Measurements from ENCODE around the gene ZCCHC14. TPM values are rescaled to one million over a fixed set of nuclear protein-coding genes. Genes with fewer than 3 reads are reported as not detected.

The ZCCHC14 gene
- total RNA-seq, 1 experiment from 2014 or later, result 27.7 TPM

DNA sequence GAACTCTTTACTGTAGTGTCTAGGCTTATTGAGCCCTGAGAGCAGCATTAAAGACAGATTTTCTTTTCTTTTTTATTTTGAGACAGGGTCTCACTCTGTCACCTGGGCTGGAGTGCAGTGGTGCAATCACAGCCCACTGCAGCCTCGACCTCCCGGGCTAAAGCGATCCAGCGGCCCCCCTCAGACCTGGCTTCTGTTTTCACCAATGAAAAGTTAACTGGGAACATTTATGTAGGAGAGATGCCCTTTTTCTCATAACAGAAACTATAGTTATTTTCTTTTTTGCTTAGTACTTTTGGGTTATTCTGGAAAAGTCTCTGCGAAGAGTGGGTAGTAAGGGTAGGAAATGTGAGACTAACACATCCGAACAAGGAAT is 99.2 kb downstream of the ZCCHC14 start:
- Mint-ChIP-seq H3K27me3 (ENCODE audit: low read depth) (peaks cover 2% of the 10 kb centered on the region; the same call in 1 of the 2 replicates), H3K4me1 (peaks cover 20 to 22% of the 10 kb centered on the region in 2 experiments), H3K4me3 (peak overlapping the region; percentile 79 to 88), H3K36me3 (ENCODE audit: insufficient read depth in 1 of 3, low read depth in 3 of 3) (peaks cover 0 to 10% (median 3%) of the 10 kb centered on the region in 3 experiments), H3K9me3 (no peaks in the 10 kb centered on the region; a peak in 1 of 5 replicates), H3K27ac (no peak overlapping the region)
- Histone ChIP-seq H2AK5ac (ENCODE audit: insufficient read length, low read length) (no peak overlapping the region), H3K27ac (ENCODE audit: insufficient read length, low read depth, low read length) (no peak overlapping the region), H3K27me3 (ENCODE audit: insufficient read depth, low read length) (no peaks in the 10 kb centered on the region), H4K5ac (ENCODE audit: insufficient read length, low read depth, low read length) (no peak overlapping the region), H2BK15ac (ENCODE audit: low read depth, low read length) (no peak overlapping the region), H2BK20ac (ENCODE audit: low read depth, low read length, poor library complexity, severe bottlenecking) (no peak overlapping the region), H3K9ac (ENCODE audit: extremely low read depth, insufficient read length, low read length) (no peak overlapping the region), H3K79me2 (ENCODE audit: insufficient read depth, low read length) (peaks cover 4% of the 10 kb centered on the region; the same call in 1 of the 2 replicates), H3K23ac (ENCODE audit: insufficient read length, low read depth, low read length) (no peak overlapping the region), H3K79me1 (ENCODE audit: insufficient read depth, low read depth, low read length, poor library complexity, severe bottlenecking) (peaks cover 2% of the 10 kb centered on the region), H2BK12ac (ENCODE audit: insufficient read length, low read depth, low read length) (no peak overlapping the region), H3K9me3 (ENCODE audit: control insufficient read depth, low read depth, low read length) (no peaks in the 10 kb centered on the region), H2BK5ac (ENCODE audit: insufficient read length, low read length) (no peak overlapping the region), H2BK120ac (ENCODE audit: low read depth, low read length, poor library complexity, severe bottlenecking) (no peak overlapping the region), H4K20me1 (ENCODE audit: control insufficient read depth, insufficient read depth, insufficient read length) (no peaks in the 10 kb centered on the region), H3K23me2 (ENCODE audit: insufficient read length, low read depth, low read length, poor library complexity, severe bottlenecking) (peaks cover 4% of the 10 kb centered on the region), H2AFZ (ENCODE audit: low read length) (no peak overlapping the region), H3K18ac (ENCODE audit: insufficient read length, low read depth, low read length) (no peak overlapping the region), H4K91ac (ENCODE audit: insufficient read length, low read depth, low read length) (no peak overlapping the region), H3K4me2 (ENCODE audit: insufficient read depth, insufficient read length, low read length) (peak overlapping the region; percentile 78), H3K4me1 (ENCODE audit: insufficient read depth, low read length) (no peaks in the 10 kb centered on the region; the same call in 1 of the 2 replicates), H3K4ac (ENCODE audit: low read depth, low read length) (no peak overlapping the region), H3K56ac (ENCODE audit: insufficient read length, low read depth, low read length) (no peak overlapping the region), H4K8ac (replicated peaks; ENCODE audit: insufficient read length, low read depth, low read length) (no peak overlapping the region), H3T11ph (ENCODE audit: low read length) (no peak overlapping the region), H3K14ac (ENCODE audit: insufficient read depth, low read length) (no peak overlapping the region)
- DNase-seq, result no peak
- no peak for TF ChIP-seq CTCF (conservative IDR thresholded peaks at IDR 0.05)
- no CpG with 5 or more reads among the region's 6 CpGs for WGBS (ENCODE audit: extremely low coverage, insufficient read length, low lambda C conversion rate)
